AG04449 (cell line): Measurements from ENCODE around the gene PREX1.
"Not testable (repeated sequence)": the region's sequence is repeated elsewhere in the genome, so short reads cannot be mapped to it uniquely, and the experiment has no call there.

Experiments used
- CTCF ChIA-PET: fragments of 350-600 bp; formaldehyde crosslinking; extraction: SDS; loops from one replicate; lab custom pipeline; 2021; ENCODE audit warnings: antibody characterized with exemption; lab: Yijun Ruan, JAX
- POLR2A ChIA-PET: fragments of 400-600, 350-600 bp; formaldehyde crosslinking; extraction: SDS; loops from one replicate; lab custom pipeline; 2020; ENCODE audit warnings: antibody characterized with exemption, inconsistent platforms; lab: Yijun Ruan, JAX
- DNase-seq: peaks from one replicate; pipeline ENCODE4 v3.0.0-alpha.2; 2010; ENCODE audit warnings: low read depth, low spot score
- H3K4me3 ChIP-seq: 2 replicates; pipeline ENCODE4 v1.5.1; 2011; ENCODE audit warnings: low read depth, mild to moderate bottlenecking, control low read depth, low read length
- TF ChIP-seq, protein P1 (sequence below): IDR thresholded peaks from one replicate; pipeline ENCODE4 v1.5.1; 2011; ENCODE audit warnings: mild to moderate bottlenecking, moderate library complexity, low read length, control low read depth, inconsistent platforms; ENCODE audit not compliant: insufficient read depth; ENCODE audit errors: missing control alignments

The PREX1 gene

GRCh38 chr20:48812600-48813445 lies 15.0 kb downstream of the PREX1 start:
- H3K4me3 ChIP-seq = no peak overlapping the region
- ChIA-PET CTCF (no interaction called here), POLR2A (no interaction called here)
- DNase-seq = no peak
- TF ChIP-seq, protein P1, sequence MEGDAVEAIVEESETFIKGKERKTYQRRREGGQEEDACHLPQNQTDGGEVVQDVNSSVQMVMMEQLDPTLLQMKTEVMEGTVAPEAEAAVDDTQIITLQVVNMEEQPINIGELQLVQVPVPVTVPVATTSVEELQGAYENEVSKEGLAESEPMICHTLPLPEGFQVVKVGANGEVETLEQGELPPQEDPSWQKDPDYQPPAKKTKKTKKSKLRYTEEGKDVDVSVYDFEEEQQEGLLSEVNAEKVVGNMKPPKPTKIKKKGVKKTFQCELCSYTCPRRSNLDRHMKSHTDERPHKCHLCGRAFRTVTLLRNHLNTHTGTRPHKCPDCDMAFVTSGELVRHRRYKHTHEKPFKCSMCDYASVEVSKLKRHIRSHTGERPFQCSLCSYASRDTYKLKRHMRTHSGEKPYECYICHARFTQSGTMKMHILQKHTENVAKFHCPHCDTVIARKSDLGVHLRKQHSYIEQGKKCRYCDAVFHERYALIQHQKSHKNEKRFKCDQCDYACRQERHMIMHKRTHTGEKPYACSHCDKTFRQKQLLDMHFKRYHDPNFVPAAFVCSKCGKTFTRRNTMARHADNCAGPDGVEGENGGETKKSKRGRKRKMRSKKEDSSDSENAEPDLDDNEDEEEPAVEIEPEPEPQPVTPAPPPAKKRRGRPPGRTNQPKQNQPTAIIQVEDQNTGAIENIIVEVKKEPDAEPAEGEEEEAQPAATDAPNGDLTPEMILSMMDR = no peak

GRCh38 chr20:48812114-48812513 lies 15.7 kb downstream of the PREX1 start:
- POLR2A ChIA-PET, CTCF ChIA-PET, H3K4me3 ChIP-seq, DNase-seq: not testable (repeated sequence)

- POLR2A ChIA-PET = no interaction called here
- no peak for DNase-seq
- H3K4me3 ChIP-seq = no peak overlapping the region
- CTCF ChIA-PET = no interaction called here
- TF ChIP-seq, protein P1 = no peak
Measured at GRCh38 chr20:48809673-48810072, 18.1 kb downstream of the PREX1 start.

- DNase-seq = no peak
- POLR2A ChIA-PET = no interaction called here
- CTCF ChIA-PET = no interaction called here
- no peak overlapping the region for H3K4me3 ChIP-seq
- TF ChIP-seq, protein P1 = no peak
Measured at GRCh38 chr20:48808382-48809034, 19.3 kb downstream of the PREX1 start.

- CTCF ChIA-PET = no interaction called here
- POLR2A ChIA-PET = no interaction called here
- H3K4me3 ChIP-seq = no peak overlapping the region
- no peak for DNase-seq
- TF ChIP-seq, protein P1 = no peak
Measured at GRCh38 chr20:48807586-48808381, 20.0 kb downstream of the PREX1 start.

DNA sequence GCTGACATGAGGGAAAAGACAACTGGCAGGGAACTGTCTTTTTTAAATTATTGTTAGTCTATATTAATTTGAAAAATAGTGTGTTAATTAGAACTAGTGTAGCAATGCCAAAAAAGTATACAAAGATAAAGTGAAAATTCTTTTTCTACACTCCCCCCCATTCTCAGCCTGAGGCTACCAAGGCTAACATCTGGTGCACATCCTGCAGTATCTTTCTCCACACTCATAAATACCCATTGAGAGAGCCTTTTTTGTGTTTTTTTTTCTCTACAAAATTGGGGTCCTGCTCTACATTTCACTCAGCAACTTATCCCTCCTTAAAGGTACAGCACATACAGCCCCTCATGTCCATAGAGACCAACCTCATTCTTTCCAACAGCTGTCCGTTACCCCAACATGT lies 20.7 kb downstream of the PREX1 start:
- POLR2A ChIA-PET = no interaction called here
- CTCF ChIA-PET = no interaction called here
- no peak for DNase-seq
- TF ChIP-seq, protein P1 = no peak
- H3K4me3 ChIP-seq = no peak overlapping the region
